ENCODE data around the gene MALAT1. TPM values are rescaled to one million over a fixed set of nuclear protein-coding genes. Genes with fewer than 3 reads are reported as not detected.
A peak's percentile ranks its signal among the peaks of the same experiment; 100 is the strongest.

The MALAT1 gene
- total and polyA plus RNA-seq, 2 of the 13 experiments (the other 11 are each of a cell fraction or from before 2014, with no cell fraction given) = 143 to 1,237 TPM

GRCh38 chr11:65454696-65455456 is 44.0 kb upstream of the MALAT1 start (continued):
- TF ChIP-seq TRAFD1 (CRISPR knock-in tag; IDR thresholded peaks at IDR 0.05; ENCODE audit: borderline replicate concordance) (0 out of 2 replicates have a peak, but pooled peaks have one; percentile 25), ELF4 (CRISPR knock-in tag; IDR thresholded peaks at IDR 0.05; ENCODE audit: borderline replicate concordance) (no peak), NFRKB (IDR thresholded peaks at IDR 0.05) (no peak), HNRNPLL (IDR thresholded peaks at IDR 0.05; ENCODE audit: low read depth, low read length, poor library complexity, severe bottlenecking) (peak; percentile 33), GATAD2A (CRISPR knock-in tag; IDR thresholded peaks at IDR 0.05) (peak; percentile 10; the same call in 1 of the 2 replicates), ZNF17 (CRISPR knock-in tag; IDR thresholded peaks at IDR 0.05) (no peak), GZF1 (CRISPR knock-in tag; IDR thresholded peaks at IDR 0.05) (peak; percentile 70; the same call in 1 of the 2 replicates), GATA4 (IDR thresholded peaks at IDR 0.05; ENCODE audit: borderline replicate concordance, low read depth) (peak; percentile 71; the same call in 1 of the 2 replicates), REPIN1 (CRISPR knock-in tag; IDR thresholded peaks at IDR 0.05; ENCODE audit: borderline replicate concordance, low read depth) (no peak), SAFB2 (CRISPR knock-in tag; IDR thresholded peaks at IDR 0.05; ENCODE audit: borderline replicate concordance, low read depth) (0 out of 2 replicates have a peak, but pooled peaks have one; percentile 77), NCOR1 (IDR thresholded peaks at IDR 0.05; ENCODE audit: borderline replicate concordance, low read length) (no peak), KDM1A (CRISPR knock-in tag; IDR thresholded peaks at IDR 0.05) (no peak), CAMTA2 (CRISPR knock-in tag; IDR thresholded peaks at IDR 0.05; ENCODE audit: borderline replicate concordance) (no peak), MTF2 (CRISPR knock-in tag; IDR thresholded peaks at IDR 0.05; ENCODE audit: borderline replicate concordance) (no peak), PRMT3 (CRISPR knock-in tag; IDR thresholded peaks at IDR 0.05; ENCODE audit: borderline replicate concordance, low read depth) (no peak), GMEB1 (CRISPR knock-in tag; IDR thresholded peaks at IDR 0.05; ENCODE audit: borderline replicate concordance) (no peak; the same call in 1 of the 2 replicates), JUND (CRISPR knock-in tag; IDR thresholded peaks at IDR 0.05) (no peak), ZNF441 (CRISPR knock-in tag; IDR thresholded peaks at IDR 0.05; ENCODE audit: borderline replicate concordance) (no peak), CHD4 (IDR thresholded peaks at IDR 0.05; ENCODE audit: borderline replicate concordance, low read length) (no peak), RXRB (CRISPR knock-in tag; IDR thresholded peaks at IDR 0.05; ENCODE audit: borderline replicate concordance) (peak; percentile 59; the same call in 1 of the 2 replicates), ZNF496 (CRISPR knock-in tag; IDR thresholded peaks at IDR 0.05; ENCODE audit: insufficient replicate concordance) (no peak), KLF11 (CRISPR knock-in tag; IDR thresholded peaks at IDR 0.05) (no peak), NCOA1 (CRISPR knock-in tag; IDR thresholded peaks at IDR 0.05) (no peak), RFX1 (IDR thresholded peaks at IDR 0.05) (no peak), ZNF335 (CRISPR knock-in tag; IDR thresholded peaks at IDR 0.05) (no peak), ZNF569 (CRISPR knock-in tag; IDR thresholded peaks at IDR 0.05; ENCODE audit: borderline replicate concordance) (no peak), TGIF2 (CRISPR knock-in tag; IDR thresholded peaks at IDR 0.05) (no peak), POLR2AphosphoS5 (IDR thresholded peaks at IDR 0.05; ENCODE audit: low read depth, low read length) (peak; percentile 89), PAWR (CRISPR knock-in tag; IDR thresholded peaks at IDR 0.05; ENCODE audit: borderline replicate concordance) (no peak)

Data from HepG2 (cell line).